GM12878 (cell line): Measurements from ENCODE around the gene TJP1. TPM values are rescaled to one million over a fixed set of nuclear protein-coding genes. Genes with fewer than 3 reads are reported as not detected.
"Not testable (repeated sequence)": the region's sequence is repeated elsewhere in the genome, so short reads cannot be mapped to it uniquely, and the experiment has no call there.

ENCODE experiments used
- ATAC-seq: fragments of 200-7000 bp; cut with Tn5 transposase; 3 replicates; pipeline ENCODE4 v1.9.1; 2020; ENCODE audit warnings: mild to moderate bottlenecking, moderate library complexity
- BruUV-seq: library from RNA; stranded (reverse); fragments of 400-500 nt; replicated peaks from 2 replicates; lab custom pipeline; 2021; lab: Mats Ljungman, UMichigan
- CTCF ChIA-PET: fragments of 300-600 bp; sonication (Branson Sonifier 250); formaldehyde crosslinking; extraction: SDS; loops from one replicate; lab custom pipeline; 2021; ENCODE audit warnings: inconsistent platforms; lab: Yijun Ruan, JAX
- POLR2A ChIA-PET: fragments of 350-600 bp; formaldehyde crosslinking; extraction: SDS; loops from one replicate; lab custom pipeline; 2021; ENCODE audit warnings: inconsistent platforms; lab: Charles Lee
- RAD21 ChIA-PET: fragments of 300-600 bp; sonication (Branson Sonifier 250); formaldehyde crosslinking; loops from one replicate; lab custom pipeline; 2023; ENCODE audit warnings: antibody characterized with exemption; ENCODE audit not compliant: unreplicated experiment; lab: Charles Lee
- SMC1A ChIA-PET: fragments of 300-600 bp; sonication (Branson Sonifier 250); formaldehyde crosslinking; loops from one replicate; lab custom pipeline; 2023; ENCODE audit not compliant: unreplicated experiment, uncharacterized antibody; lab: Charles Lee
- DNase-seq: peaks from one replicate; pipeline ENCODE4 v3.0.0-alpha.2; 2011; ENCODE audit warnings: low read depth, low spot score
- FAIRE-seq: peaks from 3 replicates; lab custom pipeline; 2011; peaks lifted over from hg19 to GRCh38; lab: Jason Lieb, UNC
- H2AFZ ChIP-seq: 2 replicates; pipeline ENCODE4 v1.6.0; 2011; ENCODE audit warnings: low read depth, low read length, control low read depth; ENCODE audit not compliant: control insufficient read depth
- H3K27ac ChIP-seq: 2 replicates; pipeline ENCODE4 v1.5.1; 2011; ENCODE audit warnings: control low read depth; ENCODE audit not compliant: control insufficient read depth, insufficient read depth
- H3K27me3 ChIP-seq, 2 experiments: replicated peaks in 1 of 2; 2 replicates each; pipeline versions ENCODE4 v1.6.0 to v1.6.1; 2011; ENCODE audit warnings: low read length in 1 of 2; ENCODE audit not compliant: control insufficient read depth in 2 of 2, insufficient read depth in 2 of 2
- H3K36me3 ChIP-seq, 2 experiments: 2 replicates each; pipeline ENCODE4 v1.5.1; 2011; ENCODE audit warnings: low read length in 1 of 2; ENCODE audit not compliant: control insufficient read depth in 2 of 2, insufficient read depth in 2 of 2
- H3K4me1 ChIP-seq: 2 replicates; pipeline ENCODE4 v1.6.1; 2011; ENCODE audit warnings: mild to moderate bottlenecking, low read length, moderate library complexity, mixed read lengths; ENCODE audit not compliant: control insufficient read depth, insufficient read depth
- H3K4me2 ChIP-seq: 2 replicates; pipeline ENCODE4 v1.6.0; 2011; ENCODE audit warnings: control low read depth; ENCODE audit not compliant: control insufficient read depth, insufficient read depth
- H3K4me3 ChIP-seq: fragments of 200-600 bp; sonication (generic); 2 replicates; pipeline ENCODE4 v1.5.1; 2016
- H3K79me2 ChIP-seq: 2 replicates; pipeline ENCODE4 v1.6.0; 2011; ENCODE audit warnings: low read length; ENCODE audit not compliant: control insufficient read depth, insufficient read depth
- H3K9ac ChIP-seq: 2 replicates; pipeline ENCODE4 v1.8.0; 2011; ENCODE audit warnings: low read length, control low read depth, mixed read lengths; ENCODE audit not compliant: control insufficient read depth, insufficient read depth
- H3K9me3 ChIP-seq: replicated peaks from 3 replicates; pipeline ENCODE4 v1.5.1; 2011; ENCODE audit warnings: mild to moderate bottlenecking, low read length; ENCODE audit not compliant: control insufficient read depth, insufficient read depth
- H4K20me1 ChIP-seq: 2 replicates; pipeline ENCODE4 v1.6.0; 2011; ENCODE audit not compliant: control insufficient read depth, insufficient read depth
- ESRRA ChIP-seq: IDR thresholded peaks from 2 replicates; pipeline ENCODE4 v1.6.1; 2012; ENCODE audit warnings: mild to moderate bottlenecking, low read length, improper control_type of control experiment
- KDM1A ChIP-seq: fragments of 200-600 bp; sonication (generic); IDR thresholded peaks from 2 replicates; pipeline ENCODE4 v1.6.1; 2016; ENCODE audit warnings: borderline replicate concordance
- POLR2A ChIP-seq: IDR thresholded peaks from 2 replicates; pipeline ENCODE4 v1.6.1; 2011; ENCODE audit warnings: low read depth, mild to moderate bottlenecking, low read length
- TARDBP ChIP-seq: IDR thresholded peaks from 2 replicates; pipeline ENCODE4 v1.6.1; 2016; ENCODE audit warnings: borderline replicate concordance
- WGBS: methylation state at CpG from one replicate; pipeline ENCODE4 v1.1.6; 2016; ENCODE audit warnings: low lambda C conversion rate; ENCODE audit not compliant: insufficient replicate concordance, insufficient coverage; ENCODE audit errors: missing lambda C conversion rate; 5-methylcytosine and 5-hydroxymethylcytosine counted together
- in situ Hi-C: fragments of 300-500 bp; cut with MboI; formaldehyde crosslinking; loops from 9 replicates; pipeline ENCODE4 v1.14.3; 2018; ENCODE audit warnings: mixed read lengths
- intact Hi-C: fragments of 100-400 bp; cut with micrococcal nuclease; formaldehyde crosslinking; loops from one replicate; pipeline ENCODE4 v1.14.2; 2022; ENCODE audit not compliant: unreplicated experiment
- polyA plus RNA-seq, 11 experiments: library from polyadenylated mRNA; depleted of rRNA in 4 of 11; unstranded in 6 of 11; stranded (reverse) in 5 of 11; fragments of >200 nt; fragmentation: Nextera tagmentation in 4 of 11; fragmentation: Illumina TruSeq in 1 of 11; extraction: Ambion mirVana in 4 of 11; extraction: Trizol in 1 of 11; gene quantifications; 1 replicate in 1 of 11; 2 replicates in 10 of 11; pipeline versions ENCODE4 v1.2.1 to v1.2.3, GENCODE V29; 2011 to 2016; ENCODE audit warnings: inconsistent platforms in 2 of 11, missing spikeins in 2 of 11, low read depth in 1 of 11
- total RNA-seq, 4 experiments: library from RNA; depleted of rRNA in 3 of 4; stranded (reverse); fragments of >200 nt in 3 of 4; fragmentation: Illumina TruSeq in 1 of 4; extraction: Trizol in 1 of 4; gene quantifications; 2 replicates each; pipeline versions ENCODE4 v1.2.1 to v1.2.3, GENCODE V29; 2013 to 2021
- TF ChIP-seq, protein P1 (sequence below): IDR thresholded peaks from 2 replicates; pipeline ENCODE4 v1.6.1; 2011; ENCODE audit warnings: low read depth, mild to moderate bottlenecking, low read length, moderate library complexity, borderline replicate concordance; ENCODE audit errors: extremely low read depth
- TF ChIP-seq, protein P2 (sequence below): fragments of 150-350 bp; IDR thresholded peaks from 2 replicates; pipeline ENCODE4 v1.6.1; 2016; ENCODE audit warnings: low read depth, low read length

TJP1 gene
- total and polyA plus RNA-seq, 10 of the 15 experiments (the other 5 are each of a cell fraction or from before 2014, with no cell fraction given), result 0.01 to 0.49 (median 0.08) TPM; not detected in 7

DNA sequence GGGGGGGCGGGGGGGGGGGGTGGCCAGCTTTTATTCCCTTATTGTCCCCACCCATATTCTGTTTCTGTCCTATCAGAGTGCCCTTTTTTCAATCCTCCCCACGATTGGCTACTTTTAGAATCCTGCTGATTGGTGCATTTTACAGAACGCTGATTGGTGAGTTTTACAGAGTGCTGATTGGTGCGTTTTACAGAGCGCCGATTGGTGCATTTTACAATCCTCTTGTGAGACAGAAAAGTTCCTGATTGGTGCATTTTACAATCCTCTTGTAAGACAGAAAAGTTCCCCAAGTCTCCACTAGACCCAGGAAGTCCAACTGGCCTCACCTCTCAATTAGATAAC, 164.8 kb downstream of the TJP1 start:
- H3K9ac ChIP-seq, intact Hi-C loops, DNase-seq, H3K27me3 ChIP-seq, ATAC-seq, SMC1A ChIA-PET, FAIRE-seq, BruUV-seq, H2AFZ ChIP-seq, RAD21 ChIA-PET, POLR2A ChIA-PET, H3K36me3 ChIP-seq, H4K20me1 ChIP-seq, H3K4me3 ChIP-seq, H3K9me3 ChIP-seq, H3K4me2 ChIP-seq, H3K27ac ChIP-seq, CTCF ChIA-PET, in situ Hi-C loops, H3K79me2 ChIP-seq, H3K4me1 ChIP-seq: not testable (repeated sequence)
- WGBS, result 72% methylated on average over 6 of the region's 6 CpGs

DNA sequence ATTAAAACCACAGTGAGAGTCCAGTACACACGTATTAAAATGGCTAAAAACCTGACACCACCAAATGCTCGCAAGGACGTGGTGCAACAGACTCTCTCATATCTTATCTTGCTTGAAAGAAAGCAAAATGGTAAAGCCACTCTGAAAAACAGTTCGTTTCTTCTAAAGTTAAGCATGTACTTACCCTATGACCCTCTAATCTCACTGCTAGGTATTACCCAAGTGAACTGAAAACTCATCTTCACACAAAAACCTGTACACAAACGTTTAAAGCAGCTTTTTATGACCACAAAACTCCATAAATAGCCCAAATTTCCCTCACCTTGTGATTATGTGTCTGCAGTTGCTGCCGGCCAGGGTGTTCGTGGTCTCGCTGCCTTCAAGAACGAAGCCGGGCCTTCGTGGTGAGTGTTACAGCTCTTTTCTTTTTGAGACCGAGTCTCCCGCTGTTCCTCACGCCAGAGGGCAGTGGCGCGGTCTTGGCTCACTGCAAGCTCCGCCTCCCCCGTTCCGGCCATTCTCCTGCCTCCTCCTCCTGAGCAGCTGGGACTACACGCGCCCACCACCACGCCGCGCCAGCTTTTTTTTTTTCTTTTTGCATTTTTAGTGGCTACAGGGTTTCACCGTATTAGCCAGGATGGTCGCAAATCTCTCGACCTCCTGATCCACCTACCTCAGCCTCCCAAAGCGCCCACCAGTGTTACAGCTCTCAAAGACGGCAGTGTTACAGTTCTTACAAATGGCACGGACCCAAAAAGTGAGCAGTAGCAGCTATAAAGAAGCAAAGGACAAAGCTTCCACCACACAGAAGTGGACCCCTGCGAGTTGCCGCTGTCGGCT, 165.4 kb downstream of the TJP1 start:
- RAD21 ChIA-PET, result no interaction called here
- intact Hi-C loops, result no loop called here
- H3K9ac ChIP-seq, result no peak overlapping the region
- POLR2A ChIA-PET, result no interaction called here
- in situ Hi-C loops, result no loop called here
- H3K4me1 ChIP-seq, result no peaks in the 10 kb centered on the region
- H2AFZ ChIP-seq, result no peak overlapping the region
- no peaks in the 10 kb centered on the region for H3K27me3 ChIP-seq
- TF ChIP-seq ESRRA (no peak), KDM1A (no peak), TARDBP (no peak), POLR2A (no peak)
- TF ChIP-seq, protein P1, sequence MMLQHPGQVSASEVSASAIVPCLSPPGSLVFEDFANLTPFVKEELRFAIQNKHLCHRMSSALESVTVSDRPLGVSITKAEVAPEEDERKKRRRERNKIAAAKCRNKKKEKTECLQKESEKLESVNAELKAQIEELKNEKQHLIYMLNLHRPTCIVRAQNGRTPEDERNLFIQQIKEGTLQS, result no peak
- TF ChIP-seq, protein P2, sequence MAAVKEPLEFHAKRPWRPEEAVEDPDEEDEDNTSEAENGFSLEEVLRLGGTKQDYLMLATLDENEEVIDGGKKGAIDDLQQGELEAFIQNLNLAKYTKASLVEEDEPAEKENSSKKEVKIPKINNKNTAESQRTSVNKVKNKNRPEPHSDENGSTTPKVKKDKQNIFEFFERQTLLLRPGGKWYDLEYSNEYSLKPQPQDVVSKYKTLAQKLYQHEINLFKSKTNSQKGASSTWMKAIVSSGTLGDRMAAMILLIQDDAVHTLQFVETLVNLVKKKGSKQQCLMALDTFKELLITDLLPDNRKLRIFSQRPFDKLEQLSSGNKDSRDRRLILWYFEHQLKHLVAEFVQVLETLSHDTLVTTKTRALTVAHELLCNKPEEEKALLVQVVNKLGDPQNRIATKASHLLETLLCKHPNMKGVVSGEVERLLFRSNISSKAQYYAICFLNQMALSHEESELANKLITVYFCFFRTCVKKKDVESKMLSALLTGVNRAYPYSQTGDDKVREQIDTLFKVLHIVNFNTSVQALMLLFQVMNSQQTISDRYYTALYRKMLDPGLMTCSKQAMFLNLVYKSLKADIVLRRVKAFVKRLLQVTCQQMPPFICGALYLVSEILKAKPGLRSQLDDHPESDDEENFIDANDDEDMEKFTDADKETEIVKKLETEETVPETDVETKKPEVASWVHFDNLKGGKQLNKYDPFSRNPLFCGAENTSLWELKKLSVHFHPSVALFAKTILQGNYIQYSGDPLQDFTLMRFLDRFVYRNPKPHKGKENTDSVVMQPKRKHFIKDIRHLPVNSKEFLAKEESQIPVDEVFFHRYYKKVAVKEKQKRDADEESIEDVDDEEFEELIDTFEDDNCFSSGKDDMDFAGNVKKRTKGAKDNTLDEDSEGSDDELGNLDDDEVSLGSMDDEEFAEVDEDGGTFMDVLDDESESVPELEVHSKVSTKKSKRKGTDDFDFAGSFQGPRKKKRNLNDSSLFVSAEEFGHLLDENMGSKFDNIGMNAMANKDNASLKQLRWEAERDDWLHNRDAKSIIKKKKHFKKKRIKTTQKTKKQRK, result no peak
- TF ChIP-seq, all 136 proteins: peak for 0
- H3K9me3 ChIP-seq, result no peaks in the 10 kb centered on the region; the same call in 2 of the 3 replicates
- DNase-seq (no peak), ATAC-seq (no peak), FAIRE-seq (no peak)
- H3K79me2 ChIP-seq, result no peaks in the 10 kb centered on the region
- BruUV-seq, result no TSS peak
- ChIA-PET SMC1A (no interaction called here), CTCF (no interaction called here)
- H3K27ac ChIP-seq, result no peak overlapping the region
- no peaks in the 10 kb centered on the region for H4K20me1 ChIP-seq
- H3K4me3 ChIP-seq, result no peak overlapping the region
- H3K36me3 ChIP-seq, result no peaks in the 10 kb centered on the region
- no peak overlapping the region for H3K4me2 ChIP-seq
- 57% methylated on average over 28 of the region's 33 CpGs for WGBS
